Hematopoietic multipotent progenitor cell treated with erythropoietin and hydrocortisone succinate and interleukin-3 and kit ligand, for 4 days (in vitro differentiated cells): ENCODE results near the gene GRIN3B.

ENCODE experiments used
- DNase-seq: peaks from one replicate; pipeline ENCODE4 v3.0.0-alpha.2; 2015

GRIN3B gene

DNA sequence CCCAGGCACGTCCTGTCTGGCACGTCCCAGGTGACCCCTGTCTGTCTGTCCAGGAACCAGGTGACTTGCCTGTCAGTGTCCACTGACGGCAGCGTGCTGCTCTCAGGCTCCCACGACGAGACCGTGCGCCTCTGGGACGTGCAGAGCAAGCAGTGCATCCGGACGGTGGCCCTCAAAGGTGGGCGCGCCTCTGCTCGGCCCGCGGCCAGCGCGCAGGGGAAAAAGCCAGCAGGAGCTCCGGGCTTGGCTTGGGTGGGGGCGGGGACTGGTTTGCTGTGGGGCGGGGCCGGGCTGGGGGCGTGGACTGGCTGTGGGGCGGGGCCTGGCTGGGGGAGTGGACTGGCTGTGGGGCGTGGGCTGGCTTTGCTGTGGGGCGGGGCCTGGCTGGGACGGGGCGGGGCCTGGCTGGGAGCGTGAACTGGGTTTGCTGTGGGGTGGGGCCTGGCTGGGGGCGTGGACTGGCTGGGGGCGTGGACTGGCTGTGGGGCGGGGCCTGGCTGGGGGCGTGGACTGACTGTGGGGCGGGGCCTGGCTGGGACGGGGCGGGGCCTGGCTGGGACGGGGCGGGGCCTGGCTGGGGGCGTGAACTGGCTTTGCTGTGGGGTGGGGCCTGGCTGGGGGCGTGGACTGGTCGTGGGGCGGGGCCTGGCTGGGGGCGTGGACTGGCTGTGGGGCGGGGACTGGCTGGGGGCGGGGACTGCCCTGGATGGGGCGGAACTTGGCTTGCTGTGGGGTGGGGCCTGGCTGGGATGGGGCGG lies 8.9 kb upstream of the GRIN3B start:
- peak; percentile 64 for DNase-seq

GRCh38 chr19:991932-992669 lies 8.1 kb upstream of the GRIN3B start:
- DNase-seq, result no peak

DNA sequence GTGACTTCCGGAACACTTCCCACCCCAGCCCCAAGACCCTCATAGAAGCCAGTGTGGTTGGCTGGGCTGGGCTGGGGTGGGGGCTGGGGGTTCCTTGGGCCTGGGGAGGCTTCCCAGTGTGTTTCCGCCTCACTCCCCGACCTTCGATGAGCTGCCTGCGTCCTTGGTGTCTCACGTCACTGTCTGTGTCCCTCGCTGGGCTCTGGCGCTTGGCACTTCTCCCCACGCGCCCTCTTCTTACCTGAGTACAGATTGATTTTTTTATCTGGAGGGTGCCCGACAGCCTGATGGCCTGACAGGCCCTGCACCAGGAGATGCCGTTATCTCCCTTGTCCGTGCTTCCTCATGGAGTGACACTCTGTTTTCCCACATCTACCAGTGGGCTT lies 7.6 kb upstream of the GRIN3B start:
- no peak for DNase-seq

- DNase-seq, result no peak
Observed at GRCh38 chr19:993361-993830, 6.8 kb upstream of the GRIN3B start.

GRCh38 chr19:993831-994393 lies 6.3 kb upstream of the GRIN3B start:
- DNase-seq, result no peak

DNA sequence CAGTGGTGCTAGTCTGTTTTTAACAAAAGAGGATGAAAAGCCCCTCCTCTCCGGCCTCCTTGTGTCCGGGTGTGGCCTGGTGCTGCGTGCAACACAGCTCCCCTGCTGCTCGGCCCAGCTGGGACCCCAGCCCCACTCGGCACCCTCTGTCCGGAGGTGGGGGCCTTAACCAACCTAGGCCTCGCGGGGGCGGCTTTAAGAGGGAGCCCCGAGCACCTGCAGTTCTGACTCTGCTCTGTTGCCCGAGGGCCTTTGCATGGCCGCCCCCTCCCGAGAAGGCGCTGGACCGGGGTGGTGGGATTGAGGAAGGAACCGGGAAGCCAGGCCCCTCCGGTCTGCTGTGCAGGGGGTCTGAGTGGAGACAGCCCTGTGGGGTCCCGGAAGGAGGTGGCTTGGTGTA lies 5.7 kb upstream of the GRIN3B start:
- DNase-seq, result no peak

GRCh38 chr19:995051-995827 lies 5.0 kb upstream of the GRIN3B start:
- peak; percentile 35 for DNase-seq

GRCh38 chr19:996051-996838 lies 4.0 kb upstream of the GRIN3B start:
- DNase-seq, result peak; percentile 71

DNA sequence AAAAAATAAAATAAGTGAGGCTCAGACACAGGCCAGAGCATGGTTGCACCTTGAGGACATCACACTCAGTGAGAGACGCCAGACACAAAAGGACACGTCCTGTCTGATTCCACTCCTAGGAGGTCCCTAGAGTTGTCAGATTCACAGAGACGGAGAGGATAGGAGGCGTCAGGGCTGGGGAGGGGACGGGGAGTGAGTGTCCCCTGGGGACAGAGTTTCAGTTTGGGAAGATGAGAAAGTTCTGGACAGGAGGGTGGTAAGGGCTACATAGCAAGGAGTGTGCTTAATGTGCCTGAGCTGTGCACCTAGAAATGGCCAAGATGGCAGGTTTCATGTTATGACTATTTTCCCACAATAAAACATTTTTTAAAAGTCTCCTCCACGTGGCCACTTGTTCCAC lies 2.2 kb upstream of the GRIN3B start:
- peak; percentile 9 for DNase-seq

DNA sequence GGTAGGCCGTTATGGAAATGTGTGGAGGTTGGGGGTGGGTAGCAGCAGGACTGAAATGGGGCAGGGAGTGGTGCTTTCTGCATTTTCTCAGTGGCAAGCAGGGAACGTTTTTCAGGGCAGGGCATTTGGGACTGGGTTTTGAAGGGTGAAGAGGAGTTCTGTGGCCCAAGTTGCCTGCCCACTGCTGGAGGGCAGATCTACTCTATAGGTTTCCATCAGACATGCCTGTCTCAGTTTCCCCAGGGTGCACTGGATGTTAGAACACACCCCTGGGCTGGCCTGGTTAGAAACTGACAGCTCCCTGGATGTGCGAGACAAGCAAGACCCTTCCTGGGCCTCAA lies 870 bp upstream of the GRIN3B start:
- DNase-seq, result no peak

GRCh38 chr19:1000591-1001537 lies 645 bp downstream of the GRIN3B start:
- DNase-seq, result no peak

DNA sequence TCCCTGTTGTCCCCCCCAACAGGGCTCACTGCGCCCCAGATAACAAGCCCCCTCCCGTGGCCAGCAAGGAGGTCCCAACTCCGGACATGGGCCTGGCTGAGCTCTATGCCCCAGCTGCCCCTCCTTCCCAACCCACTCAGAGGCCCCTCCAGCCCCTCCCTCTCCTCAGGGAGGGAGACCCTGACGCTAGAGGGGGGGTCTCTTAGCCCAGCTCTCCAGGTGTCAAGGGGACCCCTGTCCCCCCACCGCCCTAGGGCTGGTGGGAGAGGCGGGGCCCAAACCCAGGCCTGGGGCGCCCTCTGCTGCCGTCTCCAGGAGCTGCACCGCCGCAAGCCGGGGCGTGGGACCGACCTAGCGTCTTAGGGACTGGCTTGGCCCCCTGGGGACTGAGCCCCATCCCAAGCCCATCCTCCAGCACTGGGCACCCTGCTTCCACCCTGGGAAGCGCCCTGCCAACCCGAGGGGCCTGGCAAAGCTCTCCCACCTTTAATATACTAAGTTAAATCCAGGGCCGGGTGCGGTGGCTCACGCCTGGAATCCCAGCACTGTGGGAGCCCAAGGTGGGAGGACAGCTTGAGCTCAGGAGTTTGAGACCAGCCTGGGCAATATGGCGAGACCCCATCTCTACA lies 1.4 kb downstream of the GRIN3B start:
- peak; percentile 72 for DNase-seq

GRCh38 chr19:1002600-1002999 lies 2.4 kb downstream of the GRIN3B start:
- DNase-seq, result no peak

DNA sequence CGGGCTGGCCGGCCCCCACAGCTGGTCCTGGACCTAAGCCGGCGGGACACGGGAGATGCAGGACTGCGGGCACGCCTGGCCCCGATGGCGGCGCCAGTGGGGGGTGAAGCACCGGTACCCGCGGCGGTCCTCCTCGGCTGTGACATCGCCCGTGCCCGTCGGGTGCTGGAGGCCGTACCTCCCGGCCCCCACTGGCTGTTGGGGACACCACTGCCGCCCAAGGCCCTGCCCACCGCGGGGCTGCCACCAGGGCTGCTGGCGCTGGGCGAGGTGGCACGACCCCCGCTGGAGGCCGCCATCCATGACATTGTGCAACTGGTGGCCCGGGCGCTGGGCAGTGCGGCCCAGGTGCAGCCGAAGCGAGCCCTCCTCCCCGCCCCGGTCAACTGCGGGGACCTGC lies 3.1 kb downstream of the GRIN3B start:
- DNase-seq, result no peak

- no peak for DNase-seq
Observed at GRCh38 chr19:1004204-1004802, 4.1 kb downstream of the GRIN3B start.

- peak; percentile 5 for DNase-seq
Observed at GRCh38 chr19:1004803-1005664, 4.8 kb downstream of the GRIN3B start.

DNA sequence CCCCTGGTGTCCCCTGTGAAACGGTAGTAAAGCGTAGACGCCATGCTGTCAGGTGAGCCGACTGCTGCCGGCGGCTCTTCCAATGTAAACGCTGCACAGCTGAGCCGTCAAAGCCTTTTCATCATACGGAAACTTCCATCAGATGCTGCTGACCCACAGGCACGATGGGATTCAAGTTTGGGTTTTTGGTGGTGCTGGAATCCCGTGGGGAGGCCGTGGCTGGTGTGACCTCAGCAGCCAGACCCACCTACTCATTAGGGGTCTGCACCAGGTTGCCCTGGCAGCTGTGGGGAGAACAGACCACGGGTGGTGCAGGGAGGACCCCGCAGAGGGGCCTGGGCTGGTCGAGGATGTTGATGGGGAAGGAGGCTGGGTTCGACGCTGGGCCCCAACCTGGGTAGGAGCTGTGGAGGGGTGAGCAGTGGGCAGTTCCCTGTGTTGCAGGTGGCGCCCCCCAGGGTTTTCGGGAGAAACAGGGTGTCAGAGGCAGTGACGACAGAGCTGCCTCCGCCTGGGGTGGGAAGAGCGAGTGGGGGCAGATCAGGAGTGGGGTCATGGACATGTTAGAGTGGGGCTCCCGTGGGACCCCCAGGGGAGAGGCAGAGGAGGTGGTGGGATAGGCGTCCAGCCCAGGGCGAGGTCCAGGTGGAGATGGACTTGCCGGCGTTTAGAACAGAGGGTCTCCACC lies 6.6 kb downstream of the GRIN3B start:
- DNase-seq, result no peak

- DNase-seq, result no peak
Observed at GRCh38 chr19:1007399-1008251, 7.4 kb downstream of the GRIN3B start.
